GM19099 (cell line): Measurements from ENCODE around the gene PTCHD1.

ENCODE experiments used
- POLR2A ChIP-seq: IDR thresholded peaks from 3 replicates; pipeline ENCODE4 v1.6.1; 2011; ENCODE audit warnings: low read depth; ENCODE audit not compliant: insufficient read length; ENCODE audit errors: extremely low read depth

PTCHD1 gene

GRCh38 chrX:23334848-23335599 is at the start of gene PTCHD1:
TSS of gene PTCHD1 (plus strand) at chrX:23334849. CDS start at chrX:23334876, 27 bp downstream.
- no peak for TF ChIP-seq POLR2A

DNA sequence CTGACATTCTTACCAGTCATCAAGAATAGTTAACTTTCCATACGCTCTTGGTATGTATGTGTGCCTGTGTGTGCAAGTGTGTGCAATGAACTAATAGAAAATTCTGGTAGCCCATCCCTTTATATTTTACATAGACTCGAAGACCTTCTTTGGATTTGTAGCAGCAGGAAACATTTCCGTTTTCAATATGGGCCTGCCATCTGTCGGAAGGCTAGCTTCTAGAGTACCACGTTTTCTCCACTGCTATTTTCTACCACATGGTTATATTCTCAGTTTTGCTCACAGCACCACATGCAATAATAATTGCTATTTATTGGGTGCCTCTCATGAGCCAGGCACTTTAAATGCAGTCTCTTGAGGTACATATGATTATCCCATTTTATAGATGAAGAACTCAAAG is 47.9 kb upstream of the PTCHD1 start:
- no peak for TF ChIP-seq POLR2A

DNA sequence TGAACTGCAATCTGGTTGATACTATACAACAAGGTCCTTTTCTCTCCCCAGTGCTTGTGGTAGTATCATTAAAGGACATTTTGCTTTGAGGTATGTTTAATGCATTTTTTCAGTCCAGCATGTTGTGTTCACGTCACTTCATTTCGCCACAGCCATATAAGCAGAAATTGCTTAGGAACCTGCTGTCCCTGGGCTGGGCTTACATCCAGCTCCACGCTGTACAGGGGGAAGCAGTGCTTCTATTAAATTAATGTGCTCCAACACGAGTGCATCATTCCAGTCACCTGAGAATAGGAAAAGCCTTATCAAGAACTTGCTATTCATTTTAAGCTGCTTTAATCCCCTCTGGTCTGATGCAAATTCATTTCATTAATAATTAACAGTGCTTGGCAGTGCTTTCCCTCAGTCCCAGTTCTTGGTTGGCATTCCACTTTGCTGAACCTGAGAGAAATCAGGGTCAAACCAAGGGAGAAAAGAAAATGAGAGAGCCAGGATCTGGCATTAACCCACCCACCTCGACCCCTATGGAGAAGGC is 47.4 kb upstream of the PTCHD1 start:
- TF ChIP-seq POLR2A: no peak

- TF ChIP-seq POLR2A: no peak
Measured at GRCh38 chrX:23292354-23292987, 42.2 kb upstream of the PTCHD1 start.

GRCh38 chrX:23292988-23293651 is 41.5 kb upstream of the PTCHD1 start:
- no peak for TF ChIP-seq POLR2A

GRCh38 chrX:23304881-23305280 is 29.8 kb upstream of the PTCHD1 start:
- TF ChIP-seq POLR2A: no peak

DNA sequence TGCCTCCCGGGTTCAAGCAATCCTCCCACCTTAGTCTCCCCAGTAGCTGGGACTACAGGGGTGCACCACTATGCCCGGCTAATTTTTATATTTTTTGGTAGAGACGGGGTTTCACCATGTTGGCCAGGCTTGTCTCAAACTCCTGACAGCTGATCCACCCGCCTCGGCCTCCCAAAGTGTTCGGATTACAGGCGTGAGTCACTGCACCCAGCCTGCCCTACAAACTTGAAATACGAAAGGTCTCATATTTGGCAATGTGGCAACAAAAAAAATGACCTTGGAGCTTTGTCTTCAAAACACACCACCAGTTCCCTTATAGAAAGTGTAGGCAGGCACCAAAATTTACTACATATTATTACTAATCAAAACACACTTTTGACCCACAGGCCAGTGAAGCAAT is 22.9 kb upstream of the PTCHD1 start:
- no peak for TF ChIP-seq POLR2A

DNA sequence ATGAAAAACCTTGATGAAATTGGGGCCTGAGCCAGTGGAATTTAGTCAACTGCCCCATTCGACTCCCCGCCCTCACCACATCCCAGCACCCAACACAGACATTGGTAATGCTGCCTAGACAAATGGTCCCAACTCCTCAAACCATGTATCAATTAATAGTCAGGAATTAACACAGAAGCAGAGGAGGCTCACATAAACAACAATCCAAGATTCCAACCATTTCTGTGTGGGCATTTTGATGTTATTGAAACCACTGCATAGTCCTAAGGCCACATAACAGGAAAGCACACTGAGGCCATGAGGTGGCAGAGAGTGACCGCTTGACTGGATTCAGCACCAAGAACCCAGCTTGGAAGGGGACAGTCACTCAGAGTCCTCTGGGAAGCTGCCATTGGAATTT is 22.5 kb upstream of the PTCHD1 start:
- no peak for TF ChIP-seq POLR2A

DNA sequence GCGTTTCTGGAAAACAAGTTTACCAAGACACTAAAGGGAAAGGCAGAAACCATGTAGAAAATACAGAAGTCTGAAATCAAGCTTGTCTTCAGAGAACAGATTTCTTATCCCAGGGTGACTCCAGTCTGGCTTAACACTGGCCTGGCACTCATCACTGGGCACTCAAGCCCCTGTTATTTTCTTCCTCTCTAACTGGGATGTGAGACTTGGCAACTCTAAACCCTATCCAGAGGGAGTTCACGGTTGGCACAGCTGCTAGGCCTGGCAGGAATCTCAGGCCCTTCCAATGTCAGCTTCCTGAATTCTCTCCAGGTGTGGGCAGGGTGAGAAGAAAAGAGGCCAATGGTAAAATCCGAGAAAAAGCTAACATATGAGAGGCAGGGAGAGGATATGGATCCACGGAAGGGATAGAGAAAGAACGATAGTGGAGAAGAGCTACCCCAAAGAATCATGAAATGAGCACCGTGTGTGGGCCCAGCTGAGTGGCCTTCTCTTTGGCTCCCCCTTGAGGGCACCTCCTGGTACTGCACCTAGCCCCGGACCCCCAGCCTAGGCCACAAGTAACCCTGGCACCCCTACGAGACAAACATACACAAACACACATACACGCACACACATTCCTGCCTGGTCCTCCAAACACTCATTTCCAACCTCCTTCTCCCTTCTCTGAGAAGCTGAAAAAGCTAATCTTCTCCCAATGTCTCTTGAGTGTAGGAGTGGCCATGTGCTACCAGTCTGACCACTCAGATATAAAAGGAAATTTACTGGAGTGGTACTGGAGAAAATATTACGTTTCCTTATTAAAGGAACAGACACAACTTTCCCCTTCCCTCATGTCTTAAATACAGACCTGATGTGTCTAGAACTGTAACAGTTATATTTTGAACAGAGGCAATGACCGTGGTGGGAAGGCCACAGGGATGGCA is 16.6 kb upstream of the PTCHD1 start:
- TF ChIP-seq POLR2A: no peak

GRCh38 chrX:23327104-23327503 is 7.5 kb upstream of the PTCHD1 start:
- TF ChIP-seq POLR2A: no peak

DNA sequence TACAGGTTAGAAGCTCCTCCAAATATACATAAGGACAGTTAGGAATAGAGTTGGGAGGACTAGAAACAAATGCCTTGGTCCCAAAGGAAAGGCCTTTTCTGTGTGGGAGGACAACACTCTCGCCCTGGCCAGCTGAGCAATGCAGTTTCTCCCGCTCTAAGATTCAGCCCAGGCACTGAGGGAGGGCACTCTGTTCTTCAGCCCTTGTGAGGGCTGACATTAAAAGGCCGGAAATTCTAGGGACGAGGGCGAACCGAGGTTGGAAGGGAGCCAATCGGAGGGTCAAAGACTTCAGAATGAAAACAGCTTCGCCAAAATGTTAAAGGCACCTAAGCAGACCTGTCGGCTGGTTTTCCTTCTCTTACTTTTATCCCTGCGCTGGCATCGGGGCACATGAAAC is 2.9 kb upstream of the PTCHD1 start:
- TF ChIP-seq POLR2A: no peak

GRCh38 chrX:23332101-23332887 is 2.4 kb upstream of the PTCHD1 start:
- TF ChIP-seq POLR2A: no peak

DNA sequence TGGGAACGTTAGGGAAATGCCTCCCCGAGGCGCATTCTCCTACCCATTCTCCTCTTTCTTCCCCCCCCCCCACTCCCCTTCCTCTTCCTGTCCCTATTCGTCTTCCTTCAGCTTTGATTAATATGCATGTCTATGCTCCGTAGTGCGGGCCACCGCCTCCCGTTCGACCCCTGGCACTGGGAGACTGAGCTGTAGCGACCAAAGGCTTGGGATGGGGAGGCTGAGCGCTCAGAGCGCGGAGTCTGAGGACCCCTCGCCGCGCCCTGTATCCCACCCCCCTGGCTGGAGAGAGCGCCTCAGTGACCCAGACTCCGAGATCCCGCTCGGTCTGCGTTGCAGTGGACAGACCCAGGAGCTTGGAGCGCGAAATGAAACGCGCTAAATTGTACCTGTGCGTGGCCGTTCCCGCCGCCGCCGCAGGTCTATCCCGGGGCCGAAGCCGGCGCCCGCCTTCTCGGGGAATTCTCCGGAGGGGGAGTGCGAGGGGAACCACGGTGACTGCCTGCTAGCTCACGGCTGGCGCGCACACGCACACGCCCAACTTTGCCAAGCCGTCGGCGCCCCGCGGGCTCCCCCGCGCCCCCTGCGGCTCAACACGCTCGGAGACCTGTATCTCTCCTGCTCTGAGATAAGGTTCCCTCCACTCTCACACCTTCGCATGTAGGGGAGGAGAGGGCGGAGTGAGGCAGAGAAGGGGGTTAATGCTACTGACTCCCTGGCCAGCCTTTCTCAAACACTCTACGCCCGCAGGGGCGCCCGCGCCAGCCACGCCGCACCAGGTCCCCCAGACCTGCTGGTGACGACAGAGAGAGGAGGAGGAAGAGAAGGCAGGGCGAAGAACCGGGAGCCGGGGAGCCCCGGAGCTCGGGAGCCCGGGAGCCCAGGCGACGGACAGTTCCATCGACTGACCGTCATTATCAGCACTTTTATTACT is 1.5 kb upstream of the PTCHD1 start:
- TF ChIP-seq POLR2A: no peak
